Left lobe of liver (tissue), 2 donors: ENCODE data around the gene PIP4K2A. TPM values are rescaled to one million over a fixed set of nuclear protein-coding genes. Genes with fewer than 3 reads are reported as not detected.

Experiments
- ATAC-seq: fragments of 200-7000 bp; cut with Tn5 transposase; one replicate; pipeline ENCODE4 v1.9.1; 2020; ENCODE audit warnings: mild to moderate bottlenecking, moderate library complexity
- DNase-seq: peaks from one replicate; pipeline ENCODE4 v3.0.0-alpha.2; 2020; ENCODE audit warnings: low spot score
- total RNA-seq: library from RNA; stranded (reverse); gene quantifications from one replicate; pipeline ENCODE4 v1.2.1, GENCODE V29; 2021
- donor health status: DM: no; HTN: no; CAD: no; lungs with moderate emphysema.
- donor health status: DM: no; HTN: yes; CAD: no.

The PIP4K2A gene
- total RNA-seq, 1 donor from 2014 or later = 10.9 TPM

DNA sequence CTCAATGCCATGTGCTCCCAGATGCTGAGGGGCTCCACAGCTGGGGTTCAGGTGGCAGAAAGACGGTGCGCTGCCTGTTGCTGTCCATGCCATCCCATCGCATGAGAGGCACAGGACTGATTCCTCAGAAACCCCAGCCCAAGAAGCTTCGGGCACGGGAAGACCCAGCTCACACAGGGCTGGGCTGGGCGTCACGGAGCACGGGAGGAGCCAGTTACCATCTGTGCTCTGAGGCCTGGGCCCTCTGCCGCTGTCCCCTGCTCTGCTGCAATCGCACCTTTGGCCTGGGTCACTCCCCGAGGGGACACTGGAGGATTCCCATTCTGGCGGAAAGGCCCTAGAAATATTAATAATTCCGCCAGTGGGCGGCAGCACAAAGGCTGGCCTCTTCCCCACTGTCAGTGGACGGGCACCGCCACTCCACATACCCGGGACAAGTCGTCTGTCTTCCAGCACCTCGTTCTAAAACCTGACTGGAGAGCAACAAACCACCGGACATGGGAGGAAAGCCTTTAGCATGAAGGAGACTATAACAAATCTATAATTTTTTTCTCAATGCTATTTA lies 92.1 kb downstream of the PIP4K2A start:
- peak; percentile 27 for ATAC-seq
- no peak for DNase-seq

DNA sequence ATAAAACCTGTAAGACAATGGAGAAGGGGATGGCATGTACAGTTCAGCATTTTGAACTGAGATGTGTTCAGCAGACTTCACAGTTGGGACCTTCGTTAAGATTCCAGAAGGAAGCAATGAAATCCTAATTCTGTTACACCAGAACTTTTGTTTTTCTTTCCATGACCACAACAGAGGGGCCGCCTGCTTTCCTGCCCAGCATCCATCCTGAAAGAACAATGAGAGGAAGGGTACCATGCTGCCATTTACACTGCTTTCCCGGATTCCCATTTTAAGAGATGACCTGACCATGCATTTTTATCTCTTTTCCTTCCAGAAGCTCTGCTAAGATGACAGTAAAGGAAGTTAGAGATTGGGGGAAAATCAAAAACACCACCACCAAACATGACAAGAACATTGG lies 92.7 kb downstream of the PIP4K2A start:
- peak; percentile 34 for ATAC-seq
- DNase-seq = no peak

DNA sequence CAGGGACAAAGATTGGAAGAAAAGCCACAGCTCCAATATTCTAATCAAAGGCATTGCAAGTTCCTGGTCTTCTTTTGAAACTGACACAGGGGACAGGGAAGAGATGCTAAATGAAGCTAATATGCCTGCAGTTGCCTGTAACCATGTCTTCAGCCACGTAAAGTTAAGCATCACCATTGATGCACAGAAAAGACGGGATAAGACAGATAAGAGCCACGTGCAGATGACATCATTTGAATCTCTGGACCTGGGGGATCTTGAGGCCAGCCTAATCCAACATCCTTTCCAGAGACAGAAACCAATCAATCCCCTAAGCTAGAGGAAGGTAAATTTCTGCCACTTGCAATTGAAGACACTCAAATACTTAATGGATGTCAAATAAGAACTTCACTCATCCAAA lies 93.4 kb downstream of the PIP4K2A start:
- DNase-seq (no peak), ATAC-seq (no peak)

DNA sequence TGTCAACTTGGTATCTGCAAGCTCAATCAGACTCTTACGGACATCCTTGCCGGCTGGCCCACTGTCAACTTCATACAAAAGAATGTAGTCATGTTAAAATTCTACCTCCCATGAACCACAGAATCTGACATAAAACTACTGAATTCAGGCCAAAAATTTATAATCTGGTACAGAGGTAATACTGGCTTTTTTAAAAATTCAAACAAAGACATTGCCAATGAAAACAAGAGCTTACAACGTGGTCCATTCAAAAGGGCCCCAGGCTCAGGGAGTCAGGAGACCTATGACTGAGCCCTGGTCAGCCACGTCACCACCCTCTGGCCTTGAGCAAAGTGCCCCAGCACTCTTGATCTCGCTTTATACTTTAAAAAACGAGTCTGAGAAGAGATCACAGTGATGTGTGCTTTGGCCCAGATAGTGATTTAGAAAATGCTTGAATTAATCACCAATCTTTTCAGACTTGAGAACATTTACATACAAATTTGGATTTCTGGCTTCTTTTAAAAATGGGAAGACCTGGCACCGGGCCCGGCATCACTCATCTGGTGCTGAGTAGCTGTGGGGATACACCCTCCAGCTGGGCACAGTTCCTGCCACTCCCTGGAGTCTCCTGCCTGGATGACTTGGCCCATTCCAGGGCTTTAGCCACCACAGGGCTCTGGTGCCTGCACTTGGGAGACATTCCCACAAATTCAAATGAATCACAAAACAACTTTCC lies 94.1 kb downstream of the PIP4K2A start:
- ATAC-seq (peak; percentile 25), DNase-seq (no peak)

DNA sequence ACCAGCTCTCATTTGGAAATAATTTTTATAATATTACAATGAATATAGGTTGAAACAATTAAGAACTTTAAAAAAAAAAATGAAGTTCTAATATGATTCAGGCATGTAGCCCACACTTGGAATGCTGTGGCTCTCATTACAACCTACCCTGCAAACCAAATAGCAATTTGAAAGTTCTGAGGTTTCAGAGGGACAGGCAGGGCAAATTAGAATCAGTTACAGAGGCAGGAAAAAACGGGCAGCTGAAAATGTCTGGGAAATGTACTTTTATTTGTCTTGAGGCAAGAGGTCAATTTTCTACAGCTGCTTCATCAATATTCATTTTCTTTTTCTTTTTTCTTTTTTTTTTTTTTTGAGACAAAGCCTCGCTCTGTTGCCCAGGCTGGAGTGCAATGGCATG lies 95.3 kb downstream of the PIP4K2A start:
- ATAC-seq (no peak), DNase-seq (no peak)

DNA sequence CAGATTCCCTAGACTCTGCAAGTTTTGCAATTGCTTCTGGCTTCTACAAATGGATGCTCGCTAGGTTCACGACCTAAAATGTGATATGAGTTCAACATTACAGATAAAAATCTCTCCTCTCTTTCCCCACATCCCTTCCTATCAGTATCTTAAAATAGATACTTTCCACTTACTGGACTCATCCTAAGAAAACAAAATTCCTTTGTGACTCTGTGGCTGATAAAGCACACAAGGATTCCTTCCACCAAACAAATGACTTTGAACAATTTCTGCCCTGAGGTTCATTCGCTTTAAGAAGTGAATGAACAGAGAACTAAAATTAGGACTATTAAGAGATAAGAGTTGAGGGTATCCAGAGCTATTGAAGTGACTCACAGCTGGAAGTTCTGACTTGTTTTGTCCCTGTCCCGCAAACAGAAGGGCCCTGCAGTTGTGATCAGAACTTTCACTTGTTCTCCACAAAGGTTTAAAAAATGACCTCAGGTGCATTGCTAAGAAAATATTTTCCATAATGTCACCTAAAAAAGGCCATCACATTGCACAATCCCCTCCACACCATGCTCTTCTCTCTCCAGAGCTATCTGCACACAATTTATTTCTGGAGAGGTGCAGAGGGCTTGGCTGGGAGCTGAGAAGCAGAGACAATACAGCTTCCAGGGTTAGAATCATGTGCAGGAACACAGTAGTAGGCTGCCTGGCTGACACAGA lies 96.1 kb downstream of the PIP4K2A start:
- ATAC-seq (peak; percentile 21), DNase-seq (no peak)

DNA sequence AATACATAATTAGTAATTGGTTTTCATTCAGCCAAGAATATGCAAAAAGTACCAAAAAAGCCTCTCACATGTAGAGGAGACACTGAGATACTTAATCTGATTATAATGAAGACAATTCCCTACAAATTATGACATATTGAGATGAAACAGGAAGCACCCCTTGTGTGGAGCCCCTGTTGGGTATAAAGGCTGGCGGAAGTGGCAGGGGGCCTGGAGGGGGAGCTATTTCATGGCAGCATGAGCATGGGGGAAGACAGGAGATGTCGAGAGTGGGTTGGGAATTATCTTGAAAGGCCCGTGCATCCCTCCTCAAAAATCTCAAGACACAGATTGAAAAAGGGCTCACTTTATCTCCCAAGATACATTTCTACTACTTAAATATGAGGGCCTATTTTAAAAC lies 96.9 kb downstream of the PIP4K2A start:
- ATAC-seq (no peak), DNase-seq (no peak)

DNA sequence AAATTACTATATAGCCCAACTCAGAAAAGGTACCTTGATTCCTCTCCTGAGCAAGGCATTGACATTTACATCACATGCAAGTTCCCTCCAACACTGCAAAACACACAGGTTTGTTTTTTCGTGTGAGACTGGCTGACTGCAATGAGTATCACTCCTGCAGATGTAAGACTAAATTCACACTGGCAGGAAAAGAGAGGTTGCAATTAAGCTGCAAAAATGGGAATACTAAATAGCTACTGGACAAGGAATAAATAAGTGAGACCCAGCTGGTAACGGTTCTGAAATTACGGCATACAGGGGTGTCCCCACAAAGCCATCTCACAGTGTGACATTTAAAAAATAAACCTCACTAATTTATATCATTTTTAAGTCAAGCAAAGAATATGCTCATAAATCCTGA lies 97.3 kb downstream of the PIP4K2A start:
- DNase-seq (no peak), ATAC-seq (no peak)

DNA sequence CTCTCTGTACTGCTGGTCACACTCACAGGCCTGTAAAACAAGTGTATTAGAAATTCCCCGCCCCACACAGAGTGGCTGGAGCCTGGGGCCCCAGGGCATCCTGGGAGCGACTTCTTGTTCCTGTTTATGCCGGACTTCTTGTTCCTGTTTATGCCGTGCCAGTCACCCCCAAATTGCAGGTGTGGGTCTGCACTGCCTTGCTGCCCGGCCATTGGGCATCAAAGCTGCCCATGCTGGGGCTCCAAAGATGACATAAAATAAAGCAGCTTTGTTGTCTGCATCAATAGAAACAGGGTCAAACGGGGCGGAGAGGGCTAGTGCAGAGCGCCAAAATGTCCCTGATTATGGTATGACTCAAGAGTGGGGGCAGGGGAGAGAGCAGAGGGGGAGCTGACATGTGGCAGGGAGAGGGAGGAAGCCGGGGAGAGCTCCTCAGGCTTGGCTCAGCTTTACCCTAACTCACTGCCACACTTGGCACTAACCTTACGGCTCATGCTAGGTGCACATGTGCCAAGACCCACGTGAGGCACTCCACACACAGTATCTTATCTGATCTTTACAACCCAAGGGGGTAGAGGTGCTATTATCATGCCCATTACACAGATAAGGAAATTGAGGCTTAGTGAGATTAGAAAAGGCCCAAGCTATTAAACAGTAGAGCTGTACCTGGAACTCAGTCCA lies 98.4 kb downstream of the PIP4K2A start:
- peak; percentile 53 for ATAC-seq
- DNase-seq = no peak

DNA sequence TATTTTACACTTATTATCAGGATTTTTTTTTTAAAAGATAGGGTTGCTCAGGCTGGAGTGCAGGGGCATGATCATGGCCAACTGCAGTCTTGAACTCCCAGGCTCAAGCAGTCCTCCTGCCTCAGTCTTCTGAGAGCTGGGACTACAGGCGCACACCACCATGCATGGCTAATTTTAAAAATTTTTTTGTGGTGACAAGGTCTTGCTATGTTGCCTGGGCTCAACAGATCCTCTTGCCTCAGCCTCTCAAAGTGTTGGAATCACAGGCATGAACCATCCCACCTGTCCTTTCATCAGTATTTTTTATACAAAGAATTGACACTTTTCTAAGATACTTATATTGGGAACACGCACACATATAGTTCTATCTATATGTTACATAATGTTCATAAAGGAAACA lies 99.3 kb downstream of the PIP4K2A start:
- ATAC-seq = no peak
- DNase-seq = no peak

DNA sequence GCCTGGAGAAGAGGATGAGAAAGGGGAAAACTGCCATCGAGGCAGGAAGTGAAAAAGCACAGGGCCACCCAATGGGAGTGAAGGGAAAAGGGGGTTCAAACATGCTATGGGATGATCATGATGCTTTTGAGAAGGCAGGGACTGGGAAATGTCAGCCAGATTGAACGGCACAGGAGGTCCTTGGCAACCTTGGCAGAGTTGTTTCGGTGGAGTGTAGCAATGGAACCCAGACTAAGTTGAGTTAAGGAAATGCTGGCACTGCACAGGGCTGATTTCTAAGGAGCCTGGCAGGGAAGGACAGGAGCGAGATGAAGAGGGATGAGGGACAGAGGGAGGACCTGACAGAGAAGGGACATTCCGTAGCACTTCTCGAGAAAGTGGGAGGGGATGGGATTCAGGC lies 101.4 kb downstream of the PIP4K2A start:
- ATAC-seq (no peak), DNase-seq (no peak)

DNA sequence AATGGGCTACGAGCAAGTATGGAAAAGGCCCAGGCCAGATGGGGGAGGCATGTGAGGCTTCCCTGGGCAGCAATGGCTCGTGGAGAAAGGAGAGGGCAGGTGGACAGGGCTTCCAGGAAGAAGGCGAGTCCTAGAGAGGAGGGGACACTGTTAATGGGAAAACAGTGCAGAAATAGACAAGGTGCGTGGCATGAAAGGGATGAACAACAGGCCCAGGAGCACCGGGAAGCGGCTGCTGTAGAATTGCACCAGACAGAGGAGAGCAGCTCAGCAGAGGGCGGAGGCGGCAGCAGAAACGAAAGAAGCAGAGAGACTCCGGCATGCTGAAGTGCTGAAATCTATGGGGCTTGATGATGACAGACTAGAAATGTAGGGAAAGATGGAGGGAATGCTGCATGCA lies 102.1 kb downstream of the PIP4K2A start:
- no peak for ATAC-seq
- DNase-seq = no peak

DNA sequence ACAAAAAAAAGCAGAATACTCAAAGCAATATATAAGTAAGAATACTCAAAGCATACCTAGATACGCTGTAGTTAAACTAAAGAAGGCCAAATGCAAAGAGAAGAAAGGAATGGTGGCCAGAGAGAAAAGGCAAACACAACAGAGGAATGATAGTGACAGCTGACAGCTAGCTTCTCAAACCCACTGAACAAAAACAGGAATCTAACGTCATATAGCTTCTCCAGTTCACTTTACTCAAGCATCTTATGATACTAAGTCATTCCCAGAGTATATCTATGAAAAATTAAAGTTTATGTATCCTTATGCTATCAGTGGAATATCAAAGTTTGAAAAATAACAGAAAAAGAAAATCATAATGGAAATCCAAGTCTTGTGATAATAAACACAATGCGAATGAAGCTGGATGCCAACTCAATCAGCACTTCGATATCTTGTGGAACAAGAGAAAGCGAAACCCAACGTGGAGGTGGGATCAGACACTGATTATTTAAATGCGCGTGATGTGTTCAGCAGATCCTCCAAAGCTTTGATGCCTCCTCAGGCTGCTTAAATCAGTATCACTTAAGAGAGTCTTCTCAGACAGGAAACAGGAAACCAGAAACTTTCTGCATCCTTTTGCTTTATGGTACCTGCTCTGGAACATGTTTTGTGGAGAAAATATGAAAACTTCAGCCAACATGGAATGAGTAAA lies 102.8 kb downstream of the PIP4K2A start:
- no peak for DNase-seq
- no peak for ATAC-seq

DNA sequence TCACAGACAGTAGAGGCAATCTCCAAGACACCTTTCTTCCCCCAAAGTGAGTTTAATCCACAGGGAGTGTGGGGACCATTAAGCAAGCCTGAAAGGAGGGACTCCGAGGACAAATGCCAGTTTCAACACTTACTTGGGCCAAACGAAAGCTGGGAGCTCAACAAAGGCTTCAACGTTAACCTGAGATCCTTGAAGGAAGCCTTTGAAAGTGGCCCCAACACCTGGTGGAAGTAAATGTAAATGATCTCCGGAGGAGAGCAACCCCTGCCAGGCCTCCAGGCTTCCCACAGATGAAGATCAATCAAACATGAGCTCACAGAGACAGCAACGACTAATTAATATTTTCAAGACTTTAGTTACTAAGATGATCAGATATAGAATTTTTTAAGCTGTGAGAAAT lies 103.8 kb downstream of the PIP4K2A start:
- no peak for ATAC-seq
- no peak for DNase-seq

DNA sequence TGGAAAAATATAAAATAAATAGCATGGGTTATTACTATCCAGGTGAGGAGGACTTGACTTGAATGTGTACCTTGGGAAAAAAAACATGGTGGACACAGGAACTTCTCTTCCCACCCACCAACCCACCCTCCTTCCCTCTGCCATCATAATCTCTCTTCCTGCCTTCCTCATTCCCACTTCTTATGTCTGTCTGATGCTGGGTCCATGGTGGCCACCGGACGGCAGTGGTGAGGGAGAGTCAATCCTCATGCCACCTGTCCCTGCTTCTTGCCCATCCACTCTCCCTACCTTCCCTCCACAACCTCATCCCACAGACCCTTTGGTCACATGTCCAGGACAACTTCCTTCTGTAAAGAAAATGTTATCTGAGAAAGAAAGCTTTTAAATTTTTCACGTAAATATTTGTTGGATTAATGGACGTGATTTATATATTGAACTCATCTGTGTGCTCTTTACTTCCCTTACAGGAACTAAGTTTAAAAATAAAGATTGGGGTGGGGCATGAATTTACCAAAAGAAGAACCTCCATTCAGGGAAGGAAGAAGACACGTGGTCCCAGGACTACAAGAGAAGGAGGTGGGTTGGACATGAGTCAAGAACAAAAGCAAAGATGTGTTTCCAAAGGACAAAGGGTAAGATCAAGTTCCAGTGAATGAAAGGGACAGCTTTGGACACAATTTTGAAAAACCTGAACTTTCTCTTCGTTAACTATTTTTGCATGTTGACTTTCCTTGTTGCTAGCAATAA lies 104.5 kb downstream of the PIP4K2A start:
- ATAC-seq (no peak), DNase-seq (no peak)

DNA sequence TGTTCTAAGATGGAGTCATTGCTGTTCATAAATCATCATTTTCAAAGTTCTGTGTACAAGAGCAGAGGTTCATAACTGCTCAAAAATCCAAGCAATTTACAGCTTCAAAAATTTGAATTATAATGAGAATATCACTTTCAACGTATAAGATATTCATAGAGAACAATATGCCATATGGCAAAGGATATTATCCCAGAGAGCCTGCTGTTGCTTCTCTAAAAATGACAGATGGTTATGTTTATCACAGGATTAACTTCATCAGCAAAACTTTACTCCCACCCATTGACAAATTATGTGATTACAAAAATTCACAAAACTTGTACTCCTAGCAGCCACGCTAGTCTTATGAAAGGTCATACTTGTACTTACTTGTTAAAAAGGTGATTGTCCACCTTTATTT lies 105.1 kb downstream of the PIP4K2A start:
- ATAC-seq (no peak), DNase-seq (no peak)

DNA sequence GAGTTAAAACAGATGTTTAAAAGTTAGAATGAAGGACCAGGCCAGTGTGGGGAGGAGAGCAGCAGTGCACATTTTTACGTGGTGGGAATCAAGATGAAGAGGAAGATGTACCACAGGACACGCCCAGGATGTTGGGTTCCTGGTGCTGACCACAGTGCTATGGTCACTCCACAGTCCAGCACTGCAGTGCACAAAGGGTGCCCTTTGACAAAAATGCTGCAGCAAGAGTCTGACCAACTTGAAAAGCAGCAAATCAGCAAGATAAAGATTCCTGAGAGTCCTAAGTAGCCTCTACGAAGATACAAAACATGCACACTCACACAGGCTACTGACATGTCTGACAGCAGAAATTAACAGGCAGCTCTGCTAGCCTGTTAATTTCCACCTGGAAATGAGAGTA lies 107.1 kb downstream of the PIP4K2A start:
- peak; percentile 12 for ATAC-seq
- DNase-seq = no peak

DNA sequence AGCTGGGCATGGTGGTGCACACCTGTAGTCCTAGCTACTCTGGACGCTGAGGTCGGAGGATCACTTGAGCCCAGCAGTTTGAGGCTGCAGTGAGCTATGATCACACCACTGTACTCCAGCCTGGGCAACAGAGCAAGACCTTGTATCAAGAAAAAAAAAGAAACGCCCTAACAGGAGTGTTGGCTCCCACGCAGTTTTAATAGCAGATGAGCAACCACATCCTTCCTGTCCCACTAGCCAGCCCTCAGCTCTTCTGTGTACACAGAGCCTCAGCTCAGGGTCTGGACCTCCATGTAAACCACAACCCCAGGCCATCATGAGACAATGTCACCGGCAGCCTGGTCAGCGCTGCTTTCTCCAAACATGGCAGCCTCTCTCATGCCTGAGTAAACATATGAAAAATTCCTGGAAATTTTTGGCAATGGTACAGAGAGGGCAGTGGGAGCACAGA lies 108.2 kb downstream of the PIP4K2A start:
- ATAC-seq (peak; percentile 60), DNase-seq (no peak)

DNA sequence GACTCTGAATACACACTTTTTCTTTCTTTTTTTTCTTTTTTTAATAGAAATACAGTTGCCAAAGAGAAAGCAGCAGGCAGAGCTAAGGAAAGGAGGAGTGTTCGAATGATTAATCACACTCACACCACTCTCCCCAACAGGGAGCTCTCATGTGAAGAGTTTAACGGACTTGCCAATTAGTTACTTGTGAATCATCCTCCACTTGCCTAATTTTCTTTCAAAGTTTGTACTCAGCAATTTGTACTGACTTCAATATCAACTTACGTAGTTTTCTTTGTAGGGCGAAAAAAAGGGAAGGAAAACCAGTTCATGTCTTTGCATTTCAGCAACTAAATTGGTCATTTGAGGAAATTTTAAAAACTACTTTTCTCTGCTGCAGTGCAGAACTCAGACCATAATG lies 109.2 kb downstream of the PIP4K2A start:
- DNase-seq (no peak), ATAC-seq (peak; percentile 36)

DNA sequence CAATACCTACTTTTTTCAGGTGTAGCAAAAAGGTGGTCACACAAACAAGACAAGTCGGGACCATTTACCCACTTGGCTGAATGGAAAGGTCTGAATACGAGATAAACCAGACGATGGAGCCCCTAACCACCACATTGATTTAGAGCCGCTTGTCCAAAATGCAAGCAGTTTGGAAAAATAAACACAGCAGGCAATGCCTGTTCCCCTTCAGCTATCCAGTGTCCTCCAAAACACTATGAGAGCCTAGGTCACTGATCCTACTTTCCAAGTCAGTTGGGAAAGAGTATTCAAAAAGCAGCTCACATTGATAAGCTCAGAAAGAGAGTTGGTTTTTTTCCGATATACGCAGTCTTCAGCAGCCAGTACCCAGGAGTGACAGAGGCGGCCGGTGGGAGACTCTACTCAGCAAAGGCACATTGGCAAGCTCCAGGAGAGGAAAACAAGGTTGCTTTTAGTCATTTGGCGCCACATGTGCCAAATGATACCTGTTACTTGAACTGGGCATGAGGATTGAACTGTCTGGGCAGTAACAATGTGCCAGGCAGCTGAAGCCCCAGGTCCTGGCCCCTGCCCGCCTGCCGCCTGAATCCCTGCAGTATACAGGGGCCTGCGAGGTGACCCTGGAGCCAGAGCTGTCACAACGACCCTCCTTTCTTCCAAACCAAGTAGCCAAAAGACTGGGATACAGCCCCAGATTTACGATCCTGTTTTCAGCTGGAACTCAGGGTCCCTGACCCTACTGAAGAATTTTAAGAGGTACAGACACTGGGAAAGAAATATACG lies 109.8 kb downstream of the PIP4K2A start:
- DNase-seq (no peak), ATAC-seq (peak; percentile 33)
